ENCODE results near the gene IL16.

- TF ChIP-seq CTCF (IDR thresholded peaks at IDR 0.05) (no peak), POLR2A (IDR thresholded peaks at IDR 0.05) (no peak)
Observed at GRCh38 chr15:81356252-81356651, 159.6 kb downstream of the IL16 start.
